T-helper 17 cell (primary cell): ENCODE results near the gene PUS3. TPM values are rescaled to one million over a fixed set of nuclear protein-coding genes. Genes with fewer than 3 reads are reported as not detected.
"Not testable (repeated sequence)": the region's sequence is repeated elsewhere in the genome, so short reads cannot be mapped to it uniquely, and the experiment has no call there.

ENCODE experiments used
- ATAC-seq: fragments of 150-1000 bp; cut with Tn5 transposase; 2 replicates; pipeline ENCODE4 v1.10.0; 2021; ENCODE audit warnings: mild to moderate bottlenecking, moderate library complexity
- DNase-seq, 3 donors: peaks; one replicate each; pipeline versions ENCODE4 v3.0.0 to v3.0.0-alpha.2; 2020 to 2021
- H3K9me3 ChIP-seq: one replicate; pipeline ENCODE4 v1.7.0; 2013; ENCODE audit warnings: low read length, mild to moderate bottlenecking; ENCODE audit not compliant: control insufficient read depth, poor library complexity, severe bottlenecking
- H3K27ac Mint-ChIP-seq: one replicate; pipeline ENCODE4 v1.8.0; 2022; ENCODE audit warnings: mild to moderate bottlenecking, moderate library complexity, mixed read lengths
- H3K27me3 Mint-ChIP-seq: one replicate; pipeline ENCODE4 v1.8.0; 2022; ENCODE audit warnings: mixed read lengths
- H3K36me3 Mint-ChIP-seq: one replicate; pipeline ENCODE4 v1.8.0; 2022; ENCODE audit warnings: low read depth, mixed read lengths
- H3K4me1 Mint-ChIP-seq: one replicate; pipeline ENCODE4 v1.8.0; 2022; ENCODE audit warnings: mild to moderate bottlenecking, mixed read lengths
- H3K4me3 Mint-ChIP-seq: one replicate; pipeline ENCODE4 v1.8.0; 2022; ENCODE audit warnings: mild to moderate bottlenecking, moderate library complexity, mixed read lengths
- total RNA-seq, 4 donors: library from RNA in 2 of 4; stranded (reverse) in 2 of 4; gene quantifications; one replicate each; pipeline ENCODE4 v1.2.3 and lab custom pipeline; 2022 to 2026

The PUS3 gene
- total RNA-seq, 2 donors from 2014 or later = 3.5 to 4.1 TPM

- Mint-ChIP-seq H3K36me3 (peaks cover 3% of the 10 kb centered on the region), H3K27me3 (peaks cover 67% of the 10 kb centered on the region), H3K4me3 (no peak overlapping the region), H3K27ac (no peak overlapping the region), H3K4me1 (no peaks in the 10 kb centered on the region)
- no peaks in the 10 kb centered on the region for H3K9me3 ChIP-seq
- DNase-seq (no peak), ATAC-seq (no peak)
Observed at GRCh38 chr11:125921042-125921441, 18.0 kb upstream of the PUS3 start.

- ATAC-seq = no peak
- no peaks in the 10 kb centered on the region for H3K9me3 ChIP-seq
- DNase-seq = no peak
- no peaks in the 10 kb centered on the region for H3K4me1 Mint-ChIP-seq
- H3K36me3 Mint-ChIP-seq = peaks cover 3% of the 10 kb centered on the region
- H3K27me3 Mint-ChIP-seq = peaks cover 70% of the 10 kb centered on the region
- H3K27ac Mint-ChIP-seq = no peak overlapping the region
- no peak overlapping the region for H3K4me3 Mint-ChIP-seq
Observed at GRCh38 chr11:125918140-125918840, 15.3 kb upstream of the PUS3 start.

GRCh38 chr11:125916683-125917347, 13.8 kb upstream of the PUS3 start:
- Mint-ChIP-seq H3K36me3 (peaks cover 3% of the 10 kb centered on the region), H3K27ac (no peak overlapping the region), H3K4me1 (no peaks in the 10 kb centered on the region), H3K27me3 (peaks cover 69% of the 10 kb centered on the region), H3K4me3 (no peak overlapping the region)
- H3K9me3 ChIP-seq = no peaks in the 10 kb centered on the region
- DNase-seq = no peak
- no peak for ATAC-seq

GRCh38 chr11:125914601-125915000, 11.6 kb upstream of the PUS3 start:
- not testable (repeated sequence) for H3K4me3 Mint-ChIP-seq, H3K36me3 Mint-ChIP-seq, H3K9me3 ChIP-seq, H3K4me1 Mint-ChIP-seq, H3K27ac Mint-ChIP-seq, ATAC-seq, DNase-seq
- peaks cover 69% of the 10 kb centered on the region for H3K27me3 Mint-ChIP-seq

- Mint-ChIP-seq H3K4me1 (no peaks in the 10 kb centered on the region), H3K27me3 (peaks cover 58% of the 10 kb centered on the region), H3K36me3 (peaks cover 2% of the 10 kb centered on the region), H3K4me3 (no peak overlapping the region), H3K27ac (no peak overlapping the region)
- no peaks in the 10 kb centered on the region for H3K9me3 ChIP-seq
- ATAC-seq (no peak), DNase-seq (no peak)
Observed at GRCh38 chr11:125910226-125910849, 7.3 kb upstream of the PUS3 start.

- peaks cover 19% of the 10 kb centered on the region for H3K4me1 Mint-ChIP-seq
- no peak for ATAC-seq
Observed at GRCh38 chr11:125904678-125905077, 1.7 kb upstream of the PUS3 start.

GRCh38 chr11:125903711-125904659, 979 bp upstream of the PUS3 start, which contains the start of gene DDX25:
TSS of gene DDX25 (plus strand) at chr11:125904508. CDS start at chr11:125904518, 10 bp downstream.
- peak; percentile 37 for ATAC-seq
- H3K36me3 Mint-ChIP-seq = no peaks in the 10 kb centered on the region
- H3K27me3 Mint-ChIP-seq = peaks cover 43% of the 10 kb centered on the region
- peak within 1 kb of the TSS; percentile 89 for H3K27ac Mint-ChIP-seq
- peak within 1 kb of the TSS; percentile 94 for H3K4me3 Mint-ChIP-seq
- peak in 2 of 3 donors; percentile 21 for DNase-seq
- peaks cover 3% of the 10 kb centered on the region for H3K9me3 ChIP-seq
- peaks cover 24% of the 10 kb centered on the region for H3K4me1 Mint-ChIP-seq

More at GRCh38 chr11:125904678-125905077, 1.7 kb upstream of the PUS3 start:
- no peaks in the 10 kb centered on the region for H3K36me3 Mint-ChIP-seq
- peak overlapping the region; percentile 94 for H3K4me3 Mint-ChIP-seq
- no peak for DNase-seq
- H3K27me3 Mint-ChIP-seq = peaks cover 45% of the 10 kb centered on the region
- peaks cover 3% of the 10 kb centered on the region for H3K9me3 ChIP-seq
- no peak overlapping the region for H3K27ac Mint-ChIP-seq

- ATAC-seq (peak; percentile 10), DNase-seq (no peak)
- Mint-ChIP-seq H3K27me3 (peaks cover 29% of the 10 kb centered on the region), H3K4me1 (peaks cover 24% of the 10 kb centered on the region), H3K27ac (peak overlapping the region; percentile 89), H3K36me3 (no peaks in the 10 kb centered on the region), H3K4me3 (peak overlapping the region; percentile 94)
- peaks cover 3% of the 10 kb centered on the region for H3K9me3 ChIP-seq
Observed at GRCh38 chr11:125902277-125902926, 604 bp downstream of the PUS3 start.

GRCh38 chr11:125901872-125902271, 1.1 kb downstream of the PUS3 start:
- Mint-ChIP-seq H3K27ac (peak overlapping the region; percentile 16), H3K4me1 (peaks cover 25% of the 10 kb centered on the region)

GRCh38 chr11:125892994-125893393, 10.0 kb downstream of the PUS3 start:
- no peak overlapping the region for H3K4me3 Mint-ChIP-seq
- peaks cover 25% of the 10 kb centered on the region for H3K4me1 Mint-ChIP-seq
- no peaks in the 10 kb centered on the region for H3K27me3 Mint-ChIP-seq
- H3K27ac Mint-ChIP-seq = no peak overlapping the region
- ATAC-seq (no peak), DNase-seq (no peak)
- peaks cover 12% of the 10 kb centered on the region for H3K36me3 Mint-ChIP-seq
- H3K9me3 ChIP-seq = no peaks in the 10 kb centered on the region

More at GRCh38 chr11:125901872-125902271, 1.1 kb downstream of the PUS3 start:
- Mint-ChIP-seq H3K36me3 (no peaks in the 10 kb centered on the region), H3K27me3 (peaks cover 29% of the 10 kb centered on the region), H3K4me3 (peak overlapping the region; percentile 67)
- DNase-seq = no peak
- no peak for ATAC-seq
- peaks cover 3% of the 10 kb centered on the region for H3K9me3 ChIP-seq

- peaks cover 12% of the 10 kb centered on the region for H3K36me3 Mint-ChIP-seq
- H3K4me3 Mint-ChIP-seq = no peak overlapping the region
- H3K9me3 ChIP-seq = no peaks in the 10 kb centered on the region
- no peaks in the 10 kb centered on the region for H3K27me3 Mint-ChIP-seq
- H3K27ac Mint-ChIP-seq = peak overlapping the region; percentile 9
- H3K4me1 Mint-ChIP-seq = peaks cover 29% of the 10 kb centered on the region
- ATAC-seq (no peak), DNase-seq (no peak)
Observed at GRCh38 chr11:125892071-125892470, 10.9 kb downstream of the PUS3 start.

- Mint-ChIP-seq H3K27ac (peak overlapping the region; percentile 51), H3K36me3 (peaks cover 12% of the 10 kb centered on the region), H3K4me1 (peaks cover 23% of the 10 kb centered on the region), H3K4me3 (no peak overlapping the region), H3K27me3 (no peaks in the 10 kb centered on the region)
- ATAC-seq = no peak
- no peak for DNase-seq
- H3K9me3 ChIP-seq = no peaks in the 10 kb centered on the region
Observed at GRCh38 chr11:125890447-125891100, 12.4 kb downstream of the PUS3 start.
